Measurements from ENCODE around the gene CHD6.

- TF ChIP-seq POLR2AphosphoS5 (IDR thresholded peaks at IDR 0.05; ENCODE audit: low read depth, low read length), result no peak
- no peak for TF ChIP-seq POLR2A (IDR thresholded peaks at IDR 0.05; ENCODE audit: low read depth, low read length)
- TF ChIP-seq TAF1 (IDR thresholded peaks at IDR 0.05; ENCODE audit: borderline replicate concordance, low read depth, low read length), result no peak
Measured at GRCh38 chr20:41424546-41424945, 193.6 kb downstream of the CHD6 start.

Measured in GM12892 (cell line).